ENCODE results near the gene GAST.
"Not testable (repeated sequence)": the region's sequence is repeated elsewhere in the genome, so short reads cannot be mapped to it uniquely, and the experiment has no call there.

The GAST gene

DNA sequence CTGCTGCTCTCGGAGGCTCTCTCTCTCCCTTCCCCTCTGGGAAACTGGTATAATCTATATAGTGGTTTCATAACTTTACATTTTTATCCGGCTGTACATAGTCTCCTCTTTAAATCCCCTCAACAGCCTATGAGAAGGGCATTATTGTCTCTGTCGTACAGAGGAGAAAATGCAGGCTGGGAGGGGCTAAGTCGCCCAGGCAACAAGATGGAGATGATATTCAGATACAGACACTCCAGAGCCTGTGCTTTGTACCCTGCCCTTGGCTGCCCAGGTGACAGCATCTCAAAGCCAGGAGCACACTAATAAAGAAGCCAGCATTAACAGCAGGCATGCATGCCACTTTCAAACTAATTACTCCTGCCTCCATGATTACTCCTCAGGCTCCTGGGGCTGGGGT lies 28.1 kb upstream of the GAST start:
- no peak for DNase-seq (ENCODE audit: extremely low read depth, low read depth)
- TF ChIP-seq, protein P1, sequence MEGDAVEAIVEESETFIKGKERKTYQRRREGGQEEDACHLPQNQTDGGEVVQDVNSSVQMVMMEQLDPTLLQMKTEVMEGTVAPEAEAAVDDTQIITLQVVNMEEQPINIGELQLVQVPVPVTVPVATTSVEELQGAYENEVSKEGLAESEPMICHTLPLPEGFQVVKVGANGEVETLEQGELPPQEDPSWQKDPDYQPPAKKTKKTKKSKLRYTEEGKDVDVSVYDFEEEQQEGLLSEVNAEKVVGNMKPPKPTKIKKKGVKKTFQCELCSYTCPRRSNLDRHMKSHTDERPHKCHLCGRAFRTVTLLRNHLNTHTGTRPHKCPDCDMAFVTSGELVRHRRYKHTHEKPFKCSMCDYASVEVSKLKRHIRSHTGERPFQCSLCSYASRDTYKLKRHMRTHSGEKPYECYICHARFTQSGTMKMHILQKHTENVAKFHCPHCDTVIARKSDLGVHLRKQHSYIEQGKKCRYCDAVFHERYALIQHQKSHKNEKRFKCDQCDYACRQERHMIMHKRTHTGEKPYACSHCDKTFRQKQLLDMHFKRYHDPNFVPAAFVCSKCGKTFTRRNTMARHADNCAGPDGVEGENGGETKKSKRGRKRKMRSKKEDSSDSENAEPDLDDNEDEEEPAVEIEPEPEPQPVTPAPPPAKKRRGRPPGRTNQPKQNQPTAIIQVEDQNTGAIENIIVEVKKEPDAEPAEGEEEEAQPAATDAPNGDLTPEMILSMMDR (IDR thresholded peaks at IDR 0.05; ENCODE audit: low read depth, low read length, missing control alignments): no peak
- no peak overlapping the region for H3K4me3 ChIP-seq (replicated peaks; ENCODE audit: low read depth, low read length)

DNA sequence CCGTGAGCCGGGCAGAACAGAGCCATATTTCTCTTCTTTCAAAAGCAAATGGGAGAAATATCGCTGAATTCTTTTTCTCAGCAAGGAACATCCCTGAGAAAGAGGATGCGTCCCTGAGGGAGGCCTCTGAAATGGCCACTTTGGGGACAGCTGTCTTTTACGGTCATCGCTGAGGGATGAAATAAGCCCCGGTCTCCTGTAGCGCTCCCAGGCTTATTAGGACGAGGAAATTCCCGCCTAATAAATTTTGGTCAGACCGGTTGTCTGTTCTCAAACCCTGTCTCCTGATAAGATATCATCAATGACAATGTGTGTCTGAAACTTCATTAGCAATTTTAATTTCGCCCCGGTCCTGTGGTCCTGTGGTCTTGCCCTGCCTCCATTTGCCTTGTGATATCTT lies 26.4 kb upstream of the GAST start:
- not testable (repeated sequence) for H3K4me3 ChIP-seq (replicated peaks; ENCODE audit: low read depth, low read length); DNase-seq (ENCODE audit: extremely low read depth, low read depth)

DNA sequence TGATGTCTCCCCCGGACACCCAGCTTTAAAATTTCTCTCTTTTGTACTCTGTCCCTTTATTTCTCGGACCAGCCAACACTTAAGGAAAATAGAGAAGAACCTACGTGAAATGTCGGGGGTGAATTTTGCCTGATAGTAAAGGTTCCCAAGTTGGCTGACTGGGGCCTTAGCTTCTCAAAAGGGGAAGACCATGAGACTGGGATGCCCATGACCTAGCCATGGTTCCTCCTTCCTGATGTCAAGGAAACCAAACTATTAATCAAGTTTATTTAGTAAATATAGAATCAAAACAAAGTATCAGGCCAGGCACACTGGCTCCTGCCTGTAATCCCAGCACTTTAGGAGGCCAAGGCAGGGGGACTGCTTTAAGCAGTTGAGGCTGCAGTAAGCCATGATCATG lies 25.9 kb upstream of the GAST start:
- no peak for DNase-seq (ENCODE audit: extremely low read depth, low read depth)
- TF ChIP-seq, protein P1 (IDR thresholded peaks at IDR 0.05; ENCODE audit: low read depth, low read length, missing control alignments): no peak
- no peak overlapping the region for H3K4me3 ChIP-seq (replicated peaks; ENCODE audit: low read depth, low read length)

DNA sequence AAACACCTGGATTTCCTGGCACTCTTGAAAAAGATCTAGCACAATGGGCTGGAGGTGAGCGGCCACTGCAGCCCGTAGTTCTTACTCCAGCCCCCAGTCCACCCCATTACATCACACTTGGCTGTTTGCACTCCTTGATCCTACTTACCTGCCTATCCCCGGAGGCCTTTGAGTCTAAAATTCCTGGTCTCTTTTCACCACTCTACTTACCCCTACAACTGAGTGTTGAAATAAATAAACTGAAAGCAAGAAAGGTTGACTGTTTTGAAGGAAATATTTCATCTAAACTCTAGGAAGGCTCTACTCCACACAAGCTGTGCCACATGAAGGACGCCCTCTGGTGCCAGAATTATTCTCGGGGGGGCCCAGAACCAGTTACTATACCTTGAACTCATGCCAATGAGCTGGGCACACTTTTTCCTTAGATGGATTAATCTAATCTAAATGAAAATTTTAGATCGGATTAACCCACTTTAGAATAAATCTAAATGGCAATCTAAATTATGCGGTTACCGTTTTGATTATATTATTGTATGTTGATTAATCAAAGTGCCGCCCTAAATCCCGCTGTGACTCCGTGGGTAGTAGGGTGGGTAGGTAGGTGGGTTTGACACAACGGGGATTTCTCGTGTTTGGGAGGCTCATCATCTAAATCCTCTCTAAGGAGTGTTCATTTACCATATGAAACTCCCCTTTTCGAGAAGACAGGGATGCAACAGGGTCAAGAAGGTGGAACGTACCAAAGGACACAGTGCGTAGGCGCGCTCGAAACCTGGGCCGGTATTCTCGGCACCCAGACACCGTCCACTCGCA lies 24.1 kb upstream of the GAST start:
- no peak for DNase-seq (ENCODE audit: extremely low read depth, low read depth)
- TF ChIP-seq, protein P1 (IDR thresholded peaks at IDR 0.05; ENCODE audit: low read depth, low read length, missing control alignments): peak; percentile 24
- H3K4me3 ChIP-seq (replicated peaks; ENCODE audit: low read depth, low read length): peak overlapping the region; percentile 92

DNA sequence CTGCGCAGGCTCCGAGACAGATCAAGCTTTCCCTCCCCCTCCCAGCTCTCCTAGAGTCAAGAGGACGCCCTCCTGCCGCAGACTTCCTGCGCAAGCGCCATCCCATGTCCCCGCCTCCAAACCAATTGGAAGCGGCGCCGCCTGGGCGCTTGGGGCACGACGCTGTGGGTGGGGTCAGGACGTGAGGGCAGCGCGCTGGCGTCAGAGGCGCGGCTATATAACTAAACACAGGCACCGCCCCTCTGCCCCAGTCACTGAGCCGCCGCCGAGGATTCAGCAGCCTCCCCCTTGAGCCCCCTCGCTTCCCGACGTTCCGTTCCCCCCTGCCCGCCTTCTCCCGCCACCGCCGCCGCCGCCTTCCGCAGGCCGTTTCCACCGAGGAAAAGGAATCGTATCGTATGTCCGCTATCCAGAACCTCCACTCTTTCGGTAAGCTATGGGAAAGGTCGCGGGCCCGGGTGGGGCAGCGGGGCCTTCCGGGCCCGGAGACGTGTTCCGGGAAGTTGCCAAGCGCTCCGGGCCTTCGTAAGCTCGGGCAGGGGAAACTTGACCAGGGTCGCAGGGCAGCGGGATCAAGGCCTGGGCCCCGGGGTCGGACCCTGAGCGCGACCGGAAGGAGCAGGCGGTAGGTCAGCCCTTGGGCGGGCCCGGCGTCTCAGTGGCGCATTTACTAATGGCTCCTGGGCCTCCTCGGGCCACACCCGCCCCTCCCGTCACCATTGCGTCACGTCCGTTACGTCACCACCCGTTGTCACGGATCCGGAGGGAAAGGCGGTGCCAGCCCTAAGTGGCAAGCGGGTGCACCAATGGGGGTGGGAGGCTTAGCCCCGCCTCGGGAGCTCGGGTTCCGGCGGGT lies 23.3 kb upstream of the GAST start, which contains the start of gene EIF1:
EIF1 (plus strand) TSS at position 245 of the 856 bp plus-strand sequence; CDS start at position 399, 154 bp downstream.
- TF ChIP-seq, protein P1 (IDR thresholded peaks at IDR 0.05; ENCODE audit: low read depth, low read length, missing control alignments): no peak
- peak within 1 kb of the TSS; percentile 92 for H3K4me3 ChIP-seq (replicated peaks; ENCODE audit: low read depth, low read length)
- peak; percentile 97 for DNase-seq (ENCODE audit: extremely low read depth, low read depth)

DNA sequence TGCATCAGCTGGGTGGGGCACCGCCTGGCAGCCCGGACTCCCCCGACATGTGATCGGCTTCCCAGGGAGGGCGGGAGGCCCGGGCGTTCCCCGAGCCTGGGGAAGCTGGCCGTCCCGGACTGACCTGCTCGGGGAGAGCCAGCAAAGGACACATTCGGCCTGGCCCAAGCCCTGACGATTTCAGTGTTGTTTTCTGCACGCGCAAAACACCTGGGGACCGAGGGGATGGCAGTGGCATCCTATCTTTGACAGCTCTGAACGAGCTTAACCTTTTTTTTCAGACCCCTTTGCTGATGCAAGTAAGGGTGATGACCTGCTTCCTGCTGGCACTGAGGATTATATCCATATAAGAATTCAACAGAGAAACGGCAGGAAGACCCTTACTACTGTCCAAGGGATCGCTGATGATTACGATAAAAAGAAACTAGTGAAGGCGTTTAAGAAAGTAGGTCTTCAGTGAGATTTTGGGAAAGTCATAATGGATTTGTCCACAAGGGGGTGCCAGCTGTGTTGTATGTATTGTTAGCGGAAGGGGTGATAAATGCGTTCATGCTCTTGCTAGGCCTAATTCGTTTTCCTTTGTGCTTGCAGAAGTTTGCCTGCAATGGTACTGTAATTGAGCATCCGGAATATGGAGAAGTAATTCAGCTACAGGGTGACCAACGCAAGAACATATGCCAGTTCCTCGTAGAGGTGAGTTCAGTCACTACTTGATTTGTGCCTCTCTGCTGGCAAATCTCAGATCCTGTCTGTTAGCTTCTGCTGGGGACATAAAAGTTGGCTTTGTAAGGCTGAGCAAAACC lies 22.4 kb upstream of the GAST start:
- no peak for DNase-seq (ENCODE audit: extremely low read depth, low read depth)
- TF ChIP-seq, protein P1 (IDR thresholded peaks at IDR 0.05; ENCODE audit: low read depth, low read length, missing control alignments): peak; percentile 56
- H3K4me3 ChIP-seq (replicated peaks; ENCODE audit: low read depth, low read length): peak overlapping the region; percentile 92
